Adrenal gland (tissue), 5 donors: ENCODE data around the gene DOCK7.
"Not testable (repeated sequence)": the region's sequence is repeated elsewhere in the genome, so short reads cannot be mapped to it uniquely, and the experiment has no call there.

ENCODE experiments used
- POLR2A ChIP-seq, 2 donors: fragments of 450-650 bp; IDR thresholded peaks; one replicate each; pipeline ENCODE4 v1.6.1; 2017; ENCODE audit warnings: antibody characterized with exemption in 2 of 2, mild to moderate bottlenecking in 2 of 2, moderate library complexity in 1 of 2
- TF ChIP-seq, protein P1 (sequence below), 6 experiments: fragments of 450-650 bp in 4 of 6; fragments of 200-600 bp in 2 of 6; sonication (generic) in 1 of 6; IDR thresholded peaks; 1 replicate in 5 of 6; 2 replicates in 1 of 6; pipeline versions ENCODE4 v1.5.1 to v1.8.0; 2016 to 2021; ENCODE audit warnings: antibody characterized with exemption in 6 of 6, mild to moderate bottlenecking in 2 of 6, moderate library complexity in 1 of 6
- donor health status: DM: no; HTN: no; CAD: no.

DNA sequence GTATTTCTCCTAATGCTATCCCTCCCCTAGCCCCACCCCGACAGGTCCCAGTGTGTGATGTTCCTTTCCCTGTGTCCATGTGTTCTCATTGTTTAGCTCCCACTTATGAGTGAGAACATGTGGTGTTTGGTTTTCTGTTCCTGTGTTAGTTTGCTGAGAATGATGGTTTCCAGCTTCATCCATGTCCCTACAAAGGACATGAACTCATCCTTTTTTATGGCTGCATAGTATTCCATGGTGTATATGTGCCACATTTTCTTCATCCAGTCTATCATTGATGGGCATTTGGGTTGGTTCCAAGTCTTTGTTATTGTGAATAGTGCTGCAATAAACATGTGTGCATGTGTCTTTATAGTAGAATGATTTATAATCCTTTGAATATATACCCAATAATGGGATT is 77.6 kb downstream of the DOCK7 start:
- TF ChIP-seq, protein P1, sequence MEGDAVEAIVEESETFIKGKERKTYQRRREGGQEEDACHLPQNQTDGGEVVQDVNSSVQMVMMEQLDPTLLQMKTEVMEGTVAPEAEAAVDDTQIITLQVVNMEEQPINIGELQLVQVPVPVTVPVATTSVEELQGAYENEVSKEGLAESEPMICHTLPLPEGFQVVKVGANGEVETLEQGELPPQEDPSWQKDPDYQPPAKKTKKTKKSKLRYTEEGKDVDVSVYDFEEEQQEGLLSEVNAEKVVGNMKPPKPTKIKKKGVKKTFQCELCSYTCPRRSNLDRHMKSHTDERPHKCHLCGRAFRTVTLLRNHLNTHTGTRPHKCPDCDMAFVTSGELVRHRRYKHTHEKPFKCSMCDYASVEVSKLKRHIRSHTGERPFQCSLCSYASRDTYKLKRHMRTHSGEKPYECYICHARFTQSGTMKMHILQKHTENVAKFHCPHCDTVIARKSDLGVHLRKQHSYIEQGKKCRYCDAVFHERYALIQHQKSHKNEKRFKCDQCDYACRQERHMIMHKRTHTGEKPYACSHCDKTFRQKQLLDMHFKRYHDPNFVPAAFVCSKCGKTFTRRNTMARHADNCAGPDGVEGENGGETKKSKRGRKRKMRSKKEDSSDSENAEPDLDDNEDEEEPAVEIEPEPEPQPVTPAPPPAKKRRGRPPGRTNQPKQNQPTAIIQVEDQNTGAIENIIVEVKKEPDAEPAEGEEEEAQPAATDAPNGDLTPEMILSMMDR (IDR thresholded peaks at IDR 0.05) = not testable (repeated sequence)
- not testable (repeated sequence) for TF ChIP-seq POLR2A (IDR thresholded peaks at IDR 0.05)
